ENCODE data around the gene SCN8A. TPM values are rescaled to one million over a fixed set of nuclear protein-coding genes. Genes with fewer than 3 reads are reported as not detected.
"Not testable (repeated sequence)": the region's sequence is repeated elsewhere in the genome, so short reads cannot be mapped to it uniquely, and the experiment has no call there.

SCN8A gene
- total RNA-seq, 3 donors from 2014 or later: 0.32 to 5.0 (median 1.6) TPM

DNA sequence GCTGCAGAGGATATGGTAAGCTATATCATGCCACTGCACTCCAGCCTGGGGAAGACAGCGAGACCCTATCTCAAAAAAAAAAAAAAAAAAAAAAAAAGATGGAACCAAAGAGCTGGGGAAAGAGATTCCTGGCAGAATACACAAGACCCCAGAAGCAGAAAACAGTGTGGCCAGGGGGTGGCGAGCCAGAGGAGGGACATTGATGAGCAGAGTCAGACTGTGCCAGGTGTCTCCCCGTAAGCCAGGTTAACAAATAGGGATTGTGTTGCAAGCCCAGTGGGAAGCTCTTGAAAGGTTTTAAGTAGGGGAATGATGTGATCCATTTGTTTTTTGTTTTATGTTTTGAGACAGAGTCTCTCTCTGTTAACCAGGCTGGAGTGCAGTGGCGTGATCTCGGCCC, 201.4 kb downstream of the SCN8A start:
- no peaks in the 10 kb centered on the region for H3K27me3 ChIP-seq
- TF ChIP-seq, protein P1, sequence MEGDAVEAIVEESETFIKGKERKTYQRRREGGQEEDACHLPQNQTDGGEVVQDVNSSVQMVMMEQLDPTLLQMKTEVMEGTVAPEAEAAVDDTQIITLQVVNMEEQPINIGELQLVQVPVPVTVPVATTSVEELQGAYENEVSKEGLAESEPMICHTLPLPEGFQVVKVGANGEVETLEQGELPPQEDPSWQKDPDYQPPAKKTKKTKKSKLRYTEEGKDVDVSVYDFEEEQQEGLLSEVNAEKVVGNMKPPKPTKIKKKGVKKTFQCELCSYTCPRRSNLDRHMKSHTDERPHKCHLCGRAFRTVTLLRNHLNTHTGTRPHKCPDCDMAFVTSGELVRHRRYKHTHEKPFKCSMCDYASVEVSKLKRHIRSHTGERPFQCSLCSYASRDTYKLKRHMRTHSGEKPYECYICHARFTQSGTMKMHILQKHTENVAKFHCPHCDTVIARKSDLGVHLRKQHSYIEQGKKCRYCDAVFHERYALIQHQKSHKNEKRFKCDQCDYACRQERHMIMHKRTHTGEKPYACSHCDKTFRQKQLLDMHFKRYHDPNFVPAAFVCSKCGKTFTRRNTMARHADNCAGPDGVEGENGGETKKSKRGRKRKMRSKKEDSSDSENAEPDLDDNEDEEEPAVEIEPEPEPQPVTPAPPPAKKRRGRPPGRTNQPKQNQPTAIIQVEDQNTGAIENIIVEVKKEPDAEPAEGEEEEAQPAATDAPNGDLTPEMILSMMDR (IDR thresholded peaks at IDR 0.05): no peak
- TF ChIP-seq POLR2A (IDR thresholded peaks at IDR 0.05): no peak
- TF ChIP-seq POLR2AphosphoS5 (IDR thresholded peaks at IDR 0.05): no peak
- DNase-seq (ENCODE audit: low spot score in 2 of 2): no peak
- H3K4me1 ChIP-seq: no peaks in the 10 kb centered on the region
- no peaks in the 10 kb centered on the region for H3K9me3 ChIP-seq
- H3K27ac ChIP-seq: no peak overlapping the region
- no peak overlapping the region for H3K4me3 ChIP-seq
- no peaks in the 10 kb centered on the region for H3K36me3 ChIP-seq
- intact Hi-C loops (cut with DNase I; ENCODE audit: low total_unique reads): no loop called here

DNA sequence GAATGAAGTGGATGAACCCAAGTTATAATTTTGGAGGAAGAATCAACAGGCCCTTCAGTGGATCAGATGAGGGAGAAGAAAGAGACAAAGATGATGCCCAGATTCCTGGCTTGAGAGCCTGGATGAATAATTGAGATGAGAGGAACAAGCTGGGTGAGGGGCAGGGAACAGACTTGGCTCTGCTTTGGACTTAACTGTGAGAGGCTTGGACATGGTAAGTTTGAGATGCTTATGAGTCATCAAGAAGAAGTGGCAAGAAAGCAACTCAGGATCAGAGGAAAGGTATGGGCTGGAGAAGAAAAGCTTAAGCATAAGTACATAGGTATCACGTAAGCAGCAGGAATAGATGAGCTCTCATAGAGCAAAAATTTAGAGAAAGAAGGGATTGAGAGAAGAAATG, 202.2 kb downstream of the SCN8A start:
- Histone ChIP-seq H3K4me3 (no peak overlapping the region), H3K27me3 (no peaks in the 10 kb centered on the region), H3K9me3 (no peaks in the 10 kb centered on the region), H3K4me1 (no peaks in the 10 kb centered on the region), H3K36me3 (no peaks in the 10 kb centered on the region), H3K27ac (no peak overlapping the region)
- intact Hi-C loops (cut with DNase I; ENCODE audit: low total_unique reads): no loop called here
- DNase-seq (ENCODE audit: low spot score in 2 of 2): no peak
- no peak for TF ChIP-seq POLR2AphosphoS5 (IDR thresholded peaks at IDR 0.05)
- no peak for TF ChIP-seq POLR2A (IDR thresholded peaks at IDR 0.05)
- TF ChIP-seq, protein P1 (IDR thresholded peaks at IDR 0.05): no peak

DNA sequence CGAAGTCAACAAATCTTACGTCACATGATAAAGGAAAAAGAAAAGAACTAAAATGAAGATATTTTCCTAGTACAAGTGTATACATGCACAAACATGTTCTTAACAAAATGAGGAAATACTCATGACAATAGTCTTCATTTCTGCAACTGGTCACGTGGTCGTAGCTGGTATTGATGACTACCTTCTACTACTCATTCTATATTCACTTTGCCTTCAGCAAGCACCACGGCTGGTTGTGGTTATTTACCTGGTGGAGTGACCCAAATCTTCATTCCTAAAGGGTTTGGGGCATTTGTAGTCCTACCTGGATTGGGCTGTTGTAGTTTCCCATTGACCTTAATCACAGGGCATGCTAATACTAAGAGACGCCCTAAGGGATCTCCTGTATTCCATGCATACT, 206.3 kb downstream of the SCN8A start:
- H3K36me3 ChIP-seq: no peaks in the 10 kb centered on the region
- no peaks in the 10 kb centered on the region for H3K4me1 ChIP-seq
- DNase-seq (ENCODE audit: low spot score in 2 of 2): no peak
- H3K27me3 ChIP-seq: no peaks in the 10 kb centered on the region
- no peak overlapping the region for H3K27ac ChIP-seq
- no peak for TF ChIP-seq POLR2AphosphoS5 (IDR thresholded peaks at IDR 0.05)
- TF ChIP-seq, protein P1 (IDR thresholded peaks at IDR 0.05): no peak
- TF ChIP-seq POLR2A (IDR thresholded peaks at IDR 0.05): no peak
- H3K4me3 ChIP-seq: no peak overlapping the region
- intact Hi-C loops (cut with DNase I; ENCODE audit: low total_unique reads): no loop called here
- no peaks in the 10 kb centered on the region for H3K9me3 ChIP-seq

DNA sequence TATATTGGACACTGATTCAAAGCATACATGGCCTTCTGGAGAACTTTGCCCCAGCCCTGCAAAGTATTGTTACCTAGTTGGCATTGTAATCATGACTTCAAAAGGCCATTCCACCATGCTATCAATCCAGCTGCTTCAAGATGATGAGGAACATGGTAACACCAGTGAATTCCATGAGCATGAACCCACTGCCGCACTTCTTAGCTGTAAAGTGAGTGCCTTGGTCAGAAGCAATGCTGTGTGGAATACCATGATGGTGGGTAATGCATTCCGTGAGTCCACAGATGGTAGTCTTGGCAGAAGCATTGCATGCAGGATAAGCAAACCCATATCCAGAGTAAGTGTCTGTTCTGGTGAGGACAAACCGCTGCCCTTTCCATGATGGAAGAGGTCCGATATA, 207.0 kb downstream of the SCN8A start:
- H3K4me3 ChIP-seq; H3K9me3 ChIP-seq; H3K36me3 ChIP-seq; H3K4me1 ChIP-seq; H3K27me3 ChIP-seq; H3K27ac ChIP-seq; DNase-seq (ENCODE audit: low spot score in 2 of 2); intact Hi-C loops (cut with DNase I; ENCODE audit: low total_unique reads): not testable (repeated sequence)

DNA sequence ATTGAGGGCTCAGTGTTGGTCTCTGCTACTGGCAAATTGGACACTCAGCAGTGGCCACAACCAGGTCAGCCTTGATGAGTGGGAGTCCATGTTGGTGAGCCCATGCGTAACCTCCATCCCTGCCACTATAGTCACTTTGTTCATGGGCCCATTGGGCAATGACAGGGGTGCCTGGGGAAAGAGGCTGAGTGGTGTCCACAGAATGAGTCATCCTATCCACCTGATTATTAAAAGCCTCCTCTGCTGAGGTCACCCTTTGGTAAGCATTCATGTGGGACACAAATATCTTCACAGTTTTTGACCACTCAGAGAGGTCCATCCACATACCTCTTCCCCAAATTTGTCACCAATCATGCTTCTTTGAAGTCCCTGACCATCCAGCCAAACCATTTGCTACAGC, 207.5 kb downstream of the SCN8A start:
- H3K27me3 ChIP-seq: no peaks in the 10 kb centered on the region
- no peaks in the 10 kb centered on the region for H3K4me1 ChIP-seq
- no peaks in the 10 kb centered on the region for H3K36me3 ChIP-seq
- H3K27ac ChIP-seq: no peak overlapping the region
- intact Hi-C loops (cut with DNase I; ENCODE audit: low total_unique reads): no loop called here
- H3K4me3 ChIP-seq: no peak overlapping the region
- TF ChIP-seq, protein P1 (IDR thresholded peaks at IDR 0.05): no peak
- no peak for TF ChIP-seq POLR2A (IDR thresholded peaks at IDR 0.05)
- TF ChIP-seq POLR2AphosphoS5 (IDR thresholded peaks at IDR 0.05): no peak
- DNase-seq (ENCODE audit: low spot score in 2 of 2): no peak
- no peaks in the 10 kb centered on the region for H3K9me3 ChIP-seq

DNA sequence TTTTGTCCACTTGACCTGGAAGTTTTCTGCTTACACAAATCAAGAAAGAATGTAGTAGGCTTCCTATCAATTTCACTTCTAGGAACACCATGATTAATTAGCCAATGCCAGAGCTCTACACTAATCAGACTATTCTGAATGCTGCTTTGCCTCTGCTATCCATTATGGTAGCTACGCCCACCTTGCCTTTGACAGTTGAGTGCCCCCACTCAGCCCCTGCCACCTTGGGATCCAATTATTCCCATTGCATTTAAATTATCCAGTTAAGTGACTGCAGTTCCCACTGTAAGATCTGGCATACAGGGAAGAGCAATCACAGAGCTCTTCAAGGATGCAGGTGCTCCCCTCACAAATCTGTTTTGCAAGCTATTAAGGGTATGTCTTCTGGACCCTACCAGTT, 210.0 kb downstream of the SCN8A start:
- TF ChIP-seq, protein P1 (IDR thresholded peaks at IDR 0.05): no peak
- no peak for TF ChIP-seq POLR2AphosphoS5 (IDR thresholded peaks at IDR 0.05)
- no peak for TF ChIP-seq POLR2A (IDR thresholded peaks at IDR 0.05)
- Histone ChIP-seq H3K27me3 (no peaks in the 10 kb centered on the region), H3K36me3 (no peaks in the 10 kb centered on the region), H3K4me3 (no peak overlapping the region), H3K4me1 (no peaks in the 10 kb centered on the region), H3K9me3 (no peaks in the 10 kb centered on the region), H3K27ac (no peak overlapping the region)
- DNase-seq (ENCODE audit: low spot score in 2 of 2): no peak
- intact Hi-C loops (cut with DNase I; ENCODE audit: low total_unique reads): no loop called here

Data from breast epithelium (tissue), 4 donors.